EH (cell line): ENCODE data around the gene DUSP12.
"Not testable (repeated sequence)": the region's sequence is repeated elsewhere in the genome, so short reads cannot be mapped to it uniquely, and the experiment has no call there.

Experiments
- DNase-seq: peaks from one replicate; pipeline ENCODE4 v3.0.0-alpha.2; 2015; ENCODE audit warnings: low read depth

Gene DUSP12

GRCh38 chr1:161727256-161727924 is 22.2 kb upstream of the DUSP12 start:
- DNase-seq, result peak; percentile 86

- no peak for DNase-seq
Measured at GRCh38 chr1:161728376-161729226, 21.0 kb upstream of the DUSP12 start.

GRCh38 chr1:161730050-161730564 is 19.5 kb upstream of the DUSP12 start:
- peak; percentile 78 for DNase-seq

- DNase-seq, result no peak
Measured at GRCh38 chr1:161731241-161731640, 18.3 kb upstream of the DUSP12 start.

GRCh38 chr1:161731981-161732718 is 17.4 kb upstream of the DUSP12 start:
- no peak for DNase-seq

- peak; percentile 96 for DNase-seq
Measured at GRCh38 chr1:161733526-161733925, 16.1 kb upstream of the DUSP12 start.

GRCh38 chr1:161735837-161736236 is 13.7 kb upstream of the DUSP12 start:
- no peak for DNase-seq

- DNase-seq, result peak; percentile 42
Measured at GRCh38 chr1:161736335-161736969, 13.1 kb upstream of the DUSP12 start.

GRCh38 chr1:161737625-161738024 is 12.0 kb upstream of the DUSP12 start:
- no peak for DNase-seq

GRCh38 chr1:161738627-161739287 is 10.8 kb upstream of the DUSP12 start:
- DNase-seq, result peak; percentile 87

- DNase-seq, result peak; percentile 36
Measured at GRCh38 chr1:161739865-161740566, 9.6 kb upstream of the DUSP12 start.

- no peak for DNase-seq
Measured at GRCh38 chr1:161740921-161741320, 8.7 kb upstream of the DUSP12 start.

- DNase-seq, result no peak
Measured at GRCh38 chr1:161743231-161743630, 6.4 kb upstream of the DUSP12 start.

GRCh38 chr1:161747801-161748200 is 1.8 kb upstream of the DUSP12 start:
- no peak for DNase-seq

GRCh38 chr1:161763522-161764098 is 14.0 kb downstream of the DUSP12 start:
- peak; percentile 17 for DNase-seq

GRCh38 chr1:161766102-161766981 is 16.8 kb downstream of the DUSP12 start, which contains the start of gene ATF6:
ATF6 (plus strand) TSS chr1:161766320; CDS start chr1:161766361, 41 bp downstream.
- DNase-seq, result peak; percentile 91

GRCh38 chr1:161768461-161768860 is 18.9 kb downstream of the DUSP12 start:
- no peak for DNase-seq

- peak; percentile 27 for DNase-seq
Measured at GRCh38 chr1:161768986-161769672, 19.5 kb downstream of the DUSP12 start.

- not testable (repeated sequence) for DNase-seq
Measured at GRCh38 chr1:161769673-161770045, 20.1 kb downstream of the DUSP12 start.
